PFSK-1 (cell line): ENCODE measurements around the gene ACHE.

Experiments used
- FOXP2 ChIP-seq: optimal IDR thresholded peaks from 2 replicates; pipeline ENCODE3; 2011; ENCODE audit warnings: borderline replicate concordance, control low read depth, inconsistent platforms; ENCODE audit not compliant: insufficient read depth; ENCODE audit errors: extremely low read length, extremely low read depth
- POLR2AphosphoS5 ChIP-seq: IDR thresholded peaks from 2 replicates; pipeline ENCODE4 v1.6.1; 2012; ENCODE audit warnings: low read depth, mild to moderate bottlenecking, control low read depth, low read length, moderate library complexity
- REST ChIP-seq, 2 experiments: IDR thresholded peaks; 2 replicates each; pipeline versions ENCODE4 v1.6.1 to v1.8.0; 2011 to 2012; ENCODE audit warnings: low read depth in 2 of 2, low read length in 2 of 2, control low read depth in 1 of 2, inconsistent platforms in 1 of 2, mild to moderate bottlenecking in 1 of 2, moderate library complexity in 1 of 2; ENCODE audit not compliant: insufficient read depth in 1 of 2
- SIN3A ChIP-seq: IDR thresholded peaks from 2 replicates; pipeline ENCODE4 v1.6.1; 2012; ENCODE audit warnings: mild to moderate bottlenecking, low read length, moderate library complexity, borderline replicate concordance; ENCODE audit not compliant: insufficient read depth
- TAF1 ChIP-seq: IDR thresholded peaks from 2 replicates; pipeline ENCODE4 v1.6.1; 2012; ENCODE audit warnings: low read length, control low read depth, borderline replicate concordance; ENCODE audit not compliant: insufficient read depth

Gene ACHE

GRCh38 chr7:100863406-100863950 is 32.2 kb downstream of the ACHE start:
- no peak for TF ChIP-seq POLR2AphosphoS5
- no peak for TF ChIP-seq TAF1
- TF ChIP-seq FOXP2 = no peak
- no peak for TF ChIP-seq SIN3A
- no peak for TF ChIP-seq REST (IDR thresholded peaks at IDR 0.05; ENCODE audit: insufficient read depth in 1 of 2, low read depth in 2 of 2, low read length in 2 of 2)

GRCh38 chr7:100861616-100861985 is 34.1 kb downstream of the ACHE start:
- no peak for TF ChIP-seq SIN3A
- TF ChIP-seq POLR2AphosphoS5 = no peak
- TF ChIP-seq REST (IDR thresholded peaks at IDR 0.05; ENCODE audit: insufficient read depth in 1 of 2, low read depth in 2 of 2, low read length in 2 of 2) = no peak
- no peak for TF ChIP-seq FOXP2
- no peak for TF ChIP-seq TAF1

GRCh38 chr7:100860702-100861615 is 34.7 kb downstream of the ACHE start:
- TF ChIP-seq TAF1 = no peak
- TF ChIP-seq SIN3A = no peak
- no peak for TF ChIP-seq POLR2AphosphoS5
- TF ChIP-seq FOXP2 = no peak
- no peak for TF ChIP-seq REST (IDR thresholded peaks at IDR 0.05; ENCODE audit: insufficient read depth in 1 of 2, low read depth in 2 of 2, low read length in 2 of 2)

- TF ChIP-seq POLR2AphosphoS5 = no peak
- TF ChIP-seq TAF1 = no peak
- no peak for TF ChIP-seq REST (IDR thresholded peaks at IDR 0.05; ENCODE audit: insufficient read depth in 1 of 2, low read depth in 2 of 2, low read length in 2 of 2)
- TF ChIP-seq SIN3A = no peak
- no peak for TF ChIP-seq FOXP2
These were observed 35.8 kb downstream of the ACHE start for GRCh38 chr7:100859856-100860255.

- TF ChIP-seq REST (IDR thresholded peaks at IDR 0.05; ENCODE audit: insufficient read depth in 1 of 2, low read depth in 2 of 2, low read length in 2 of 2) = no peak
These were observed 38.8 kb downstream of the ACHE start for GRCh38 chr7:100856871-100857282.
